Gastrocnemius medialis (tissue), 4 donors: ENCODE measurements around the gene TRAF7. TPM values are rescaled to one million over a fixed set of nuclear protein-coding genes. Genes with fewer than 3 reads are reported as not detected.
A peak's percentile ranks its signal among the peaks of the same experiment; 100 is the strongest.

ENCODE experiments used
- ATAC-seq, 2 donors: fragments of 150-250 bp; one replicate each; pipeline ENCODE4 v1.9.1; 2016
- DNase-seq, 2 donors: peaks; one replicate each; pipeline ENCODE4 v3.0.0-alpha.2; 2019
- H3K27ac ChIP-seq, 4 donors: fragments of 200-600 bp; sonication (generic); 1 replicate in 1 of 4; 2 replicates in 3 of 4; pipeline ENCODE4 v1.5.1; 2016 to 2018; ENCODE audit warnings: mild to moderate bottlenecking in 2 of 4, moderate library complexity in 1 of 4
- H3K27me3 ChIP-seq, 3 donors: fragments of 200-600 bp; sonication (generic) in 2 of 3; 1 replicate in 1 of 3; 2 replicates in 2 of 3; pipeline versions ENCODE4 v1.5.1 to v1.6.0; 2016 to 2019; ENCODE audit warnings: mild to moderate bottlenecking in 1 of 3, moderate library complexity in 1 of 3
- H3K36me3 ChIP-seq, 2 donors: fragments of 200-600 bp; sonication (generic) in 1 of 2; one replicate each; pipeline ENCODE4 v1.5.1; 2017 to 2018
- H3K4me1 ChIP-seq, 2 donors: fragments of 200-600 bp; sonication (generic) in 1 of 2; one replicate each; pipeline ENCODE4 v1.5.1; 2016 to 2017; ENCODE audit warnings: mild to moderate bottlenecking in 2 of 2
- H3K4me3 ChIP-seq, 4 donors: fragments of 200-600 bp; sonication (generic) in 3 of 4; 1 replicate in 1 of 4; 2 replicates in 3 of 4; pipeline ENCODE4 v1.5.1; 2016 to 2019; ENCODE audit warnings: mild to moderate bottlenecking in 2 of 4
- H3K9me3 ChIP-seq, 3 donors: fragments of 200-600 bp; sonication (generic) in 2 of 3; 1 replicate in 1 of 3; 2 replicates in 2 of 3; pipeline ENCODE4 v1.5.1; 2016 to 2019
- POLR2A ChIP-seq, 2 donors: fragments of 450-650 bp; IDR thresholded peaks; one replicate each; pipeline ENCODE4 v1.6.1; 2017; ENCODE audit warnings: antibody characterized with exemption in 2 of 2, mild to moderate bottlenecking in 2 of 2, moderate library complexity in 2 of 2
- in situ Hi-C, 4 donors: fragments of 200-750 bp; cut with MboI; loops; one replicate each; pipeline versions ENCODE4 v1.15.0 to v1.8.0; 2017; ENCODE audit warnings: low sequenced_read_pairs in 4 of 4
- intact Hi-C: fragments of 100-400 bp; cut with DNase I; formaldehyde crosslinking; loops from one replicate; pipeline ENCODE4 v1.15.1; 2023; ENCODE audit warnings: low total_unique reads
- total RNA-seq, 4 donors: library from RNA; depleted of rRNA; stranded (reverse); fragments of >200 nt; gene quantifications; one replicate each; pipeline versions ENCODE4 v1.1.0 to v1.2.3, GENCODE V29; 2016
- TF ChIP-seq, protein P1 (sequence below), 5 experiments: fragments of 450-650 bp in 3 of 5; fragments of 200-600 bp in 2 of 5; sonication (generic) in 2 of 5; IDR thresholded peaks in 4 of 5; conservative IDR thresholded peaks in 1 of 5; 1 replicate in 4 of 5; 2 replicates in 1 of 5; pipeline ENCODE4 v1.5.1; 2016 to 2019; ENCODE audit warnings: antibody characterized with exemption in 5 of 5, mild to moderate bottlenecking in 3 of 5, moderate library complexity in 3 of 5

Gene TRAF7
- total RNA-seq, 4 donors from 2014 or later, result 39.5 to 71.4 (median 55.9) TPM

DNA sequence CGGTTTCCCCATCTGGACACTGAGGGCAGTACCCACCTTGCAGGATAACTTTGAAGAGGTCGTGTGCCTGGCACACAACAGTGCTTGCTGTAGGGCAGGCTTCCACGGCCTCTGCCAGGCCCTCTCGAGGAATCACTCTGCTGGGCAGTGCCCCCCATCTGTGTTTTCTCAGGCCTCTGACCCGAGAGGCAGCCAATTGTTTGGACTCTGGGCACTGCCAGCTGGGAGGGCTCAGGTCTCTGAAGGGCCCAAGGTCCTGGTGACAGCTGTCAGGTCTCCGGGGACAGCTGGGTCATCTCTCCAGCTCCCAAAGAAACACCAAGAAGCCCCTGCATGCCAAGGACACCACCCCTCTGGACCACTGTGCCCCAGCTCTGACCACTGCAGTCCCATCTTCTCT lies 8.2 kb upstream of the TRAF7 start:
- H3K27me3 ChIP-seq, result no peaks in the 10 kb centered on the region
- H3K9me3 ChIP-seq, result no peaks in the 10 kb centered on the region
- peak overlapping the region in 3 of 4 donors; percentile 58 to 68 (median 62) for H3K4me3 ChIP-seq
- DNase-seq (no peak), ATAC-seq (no peak)
- in situ Hi-C loops (loop anchor here in 1 of 4 donors (10.0 kb wide), 1 partner anchor 133 kb away; the partner anchor contains the start of gene NPW), intact Hi-C loops (no loop called here)
- H3K27ac ChIP-seq, result peak overlapping the region; percentile 90 to 100 (median 96)
- H3K36me3 ChIP-seq, result no peaks in the 10 kb centered on the region
- H3K4me1 ChIP-seq, result peaks cover 28 to 36% of the 10 kb centered on the region in 2 donors
- TF ChIP-seq POLR2A (IDR thresholded peaks at IDR 0.05), result no peak
- TF ChIP-seq, protein P1, sequence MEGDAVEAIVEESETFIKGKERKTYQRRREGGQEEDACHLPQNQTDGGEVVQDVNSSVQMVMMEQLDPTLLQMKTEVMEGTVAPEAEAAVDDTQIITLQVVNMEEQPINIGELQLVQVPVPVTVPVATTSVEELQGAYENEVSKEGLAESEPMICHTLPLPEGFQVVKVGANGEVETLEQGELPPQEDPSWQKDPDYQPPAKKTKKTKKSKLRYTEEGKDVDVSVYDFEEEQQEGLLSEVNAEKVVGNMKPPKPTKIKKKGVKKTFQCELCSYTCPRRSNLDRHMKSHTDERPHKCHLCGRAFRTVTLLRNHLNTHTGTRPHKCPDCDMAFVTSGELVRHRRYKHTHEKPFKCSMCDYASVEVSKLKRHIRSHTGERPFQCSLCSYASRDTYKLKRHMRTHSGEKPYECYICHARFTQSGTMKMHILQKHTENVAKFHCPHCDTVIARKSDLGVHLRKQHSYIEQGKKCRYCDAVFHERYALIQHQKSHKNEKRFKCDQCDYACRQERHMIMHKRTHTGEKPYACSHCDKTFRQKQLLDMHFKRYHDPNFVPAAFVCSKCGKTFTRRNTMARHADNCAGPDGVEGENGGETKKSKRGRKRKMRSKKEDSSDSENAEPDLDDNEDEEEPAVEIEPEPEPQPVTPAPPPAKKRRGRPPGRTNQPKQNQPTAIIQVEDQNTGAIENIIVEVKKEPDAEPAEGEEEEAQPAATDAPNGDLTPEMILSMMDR (IDR thresholded peaks at IDR 0.05 in 4 of 5, conservative IDR thresholded peaks at IDR 0.05 in 1 of 5), result no peak

DNA sequence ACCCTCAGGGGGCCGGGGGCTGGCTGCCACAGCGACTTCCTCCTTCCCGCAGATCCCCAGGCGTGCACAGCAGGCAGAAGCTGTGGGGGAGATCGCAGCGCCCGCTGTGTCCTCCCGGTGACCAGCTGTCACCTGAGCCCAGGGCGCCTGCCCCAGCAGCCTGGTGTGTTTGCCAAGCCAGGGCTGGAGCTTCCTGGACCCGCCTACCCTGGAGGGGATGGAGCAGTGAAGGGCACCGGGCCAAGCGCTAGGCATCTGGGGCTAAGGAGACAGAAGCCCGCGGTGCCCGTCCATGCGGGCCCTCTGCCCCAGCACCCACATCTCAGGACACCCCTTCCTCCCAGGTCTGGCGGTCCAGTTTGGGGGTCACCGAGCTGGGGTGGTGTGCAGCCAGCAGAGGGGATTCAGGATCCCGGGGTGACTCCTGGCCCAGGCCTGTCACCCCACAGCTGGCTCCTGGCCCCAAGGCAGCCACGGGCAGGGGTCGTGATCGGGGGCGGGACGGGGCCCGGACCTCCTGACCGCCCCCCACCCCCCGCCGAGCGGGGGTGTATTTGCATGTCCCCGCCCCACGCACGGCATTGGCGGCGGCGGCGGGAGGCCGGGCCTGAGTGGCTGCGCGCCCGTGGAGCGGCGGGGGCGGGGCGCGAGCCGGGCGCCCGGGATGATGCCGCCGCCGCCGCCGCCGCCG lies 7.5 kb upstream of the TRAF7 start, which contains the start of gene RAB26:
RAB26 (plus strand) TSS at position 645 of the 691 bp plus-strand sequence. CDS start 159 bp downstream, outside the sequence.
- Histone ChIP-seq H3K27ac (peak within 1 kb of the TSS; percentile 90 to 100 (median 96)), H3K9me3 (no peaks in the 10 kb centered on the region), H3K4me1 (peaks cover 35 to 44% of the 10 kb centered on the region in 2 donors), H3K27me3 (no peaks in the 10 kb centered on the region), H3K4me3 (peak within 1 kb of the TSS; percentile 57 to 68 (median 60)), H3K36me3 (no peaks in the 10 kb centered on the region)
- ATAC-seq (peak; percentile 91 to 92), DNase-seq (peak; percentile 89 to 94)
- in situ Hi-C loops (loop anchor here in 1 of 4 donors (10.0 kb wide), 1 partner anchor 133 kb away; the partner anchor contains the start of gene NPW), intact Hi-C loops (loop anchor here (2.0 kb wide), 1 partner anchor 27 kb away; no protein-coding TSS in a partner anchor)
- TF ChIP-seq POLR2A (IDR thresholded peaks at IDR 0.05), result peak in 1 of 2 donors; percentile 40
- TF ChIP-seq, protein P1 (IDR thresholded peaks at IDR 0.05 in 4 of 5, conservative IDR thresholded peaks at IDR 0.05 in 1 of 5), result peak in 1 of 5 experiments; percentile 9

DNA sequence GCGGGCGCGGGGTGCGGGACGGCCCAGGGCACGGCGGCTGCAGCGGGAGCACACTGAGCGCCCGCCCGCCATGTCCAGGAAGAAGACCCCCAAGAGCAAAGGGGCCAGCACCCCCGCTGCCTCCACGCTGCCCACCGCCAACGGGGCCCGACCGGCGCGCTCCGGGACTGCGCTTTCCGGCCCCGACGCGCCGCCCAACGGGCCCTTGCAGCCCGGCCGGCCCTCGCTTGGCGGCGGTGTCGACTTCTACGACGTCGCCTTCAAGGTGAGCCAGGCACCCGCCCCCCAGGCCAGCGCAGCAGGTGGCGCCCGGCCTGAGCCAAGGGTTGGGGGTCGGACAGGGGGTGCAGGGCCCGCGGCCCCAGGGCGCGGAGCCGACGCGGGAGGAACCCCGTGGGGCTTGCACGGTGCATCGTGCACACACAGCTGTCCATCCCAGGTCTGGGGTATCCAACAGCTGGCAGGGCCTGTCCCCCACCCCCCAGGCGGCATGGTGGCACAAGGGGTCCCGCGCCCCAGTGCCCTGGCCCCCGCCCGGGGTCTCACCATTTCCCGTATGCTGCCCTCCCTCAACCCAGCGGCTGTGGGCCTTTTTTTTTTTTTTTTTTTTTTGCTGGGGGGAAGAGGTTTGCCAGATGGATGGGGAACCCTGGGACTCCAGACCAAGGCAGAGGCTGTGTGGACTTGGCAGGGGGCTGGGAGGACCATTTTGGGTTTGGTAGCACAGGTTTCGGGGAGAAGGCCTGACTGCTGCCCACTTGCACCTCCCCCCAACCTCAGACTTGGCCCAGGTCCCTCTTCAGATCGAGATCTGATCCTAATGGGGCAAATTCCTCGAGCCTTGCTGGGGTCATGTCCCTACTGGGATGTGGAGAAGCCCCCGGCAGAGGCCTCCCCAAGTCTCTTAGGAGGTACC lies 6.6 kb upstream of the TRAF7 start:
- in situ Hi-C loops, result loop anchor here in 1 of 4 donors (10.0 kb wide), 1 partner anchor 134 kb away; the partner anchor contains the start of gene NPW
- Histone ChIP-seq H3K4me3 (peak overlapping the region; percentile 30 to 57 (median 46)), H3K27ac (peak overlapping the region in 2 of 4 donors; percentile 90 to 97), H3K27me3 (no peaks in the 10 kb centered on the region), H3K9me3 (no peaks in the 10 kb centered on the region), H3K4me1 (peaks cover 43 to 51% of the 10 kb centered on the region in 2 donors), H3K36me3 (no peaks in the 10 kb centered on the region)
- ATAC-seq (no peak), DNase-seq (no peak)
- intact Hi-C loops, result loop anchor here (2.0 kb wide), 1 partner anchor 28 kb away; no protein-coding TSS in a partner anchor
- TF ChIP-seq, protein P1 (IDR thresholded peaks at IDR 0.05 in 4 of 5, conservative IDR thresholded peaks at IDR 0.05 in 1 of 5), result peak in 1 of 5 experiments; percentile 6
- TF ChIP-seq POLR2A (IDR thresholded peaks at IDR 0.05), result no peak

DNA sequence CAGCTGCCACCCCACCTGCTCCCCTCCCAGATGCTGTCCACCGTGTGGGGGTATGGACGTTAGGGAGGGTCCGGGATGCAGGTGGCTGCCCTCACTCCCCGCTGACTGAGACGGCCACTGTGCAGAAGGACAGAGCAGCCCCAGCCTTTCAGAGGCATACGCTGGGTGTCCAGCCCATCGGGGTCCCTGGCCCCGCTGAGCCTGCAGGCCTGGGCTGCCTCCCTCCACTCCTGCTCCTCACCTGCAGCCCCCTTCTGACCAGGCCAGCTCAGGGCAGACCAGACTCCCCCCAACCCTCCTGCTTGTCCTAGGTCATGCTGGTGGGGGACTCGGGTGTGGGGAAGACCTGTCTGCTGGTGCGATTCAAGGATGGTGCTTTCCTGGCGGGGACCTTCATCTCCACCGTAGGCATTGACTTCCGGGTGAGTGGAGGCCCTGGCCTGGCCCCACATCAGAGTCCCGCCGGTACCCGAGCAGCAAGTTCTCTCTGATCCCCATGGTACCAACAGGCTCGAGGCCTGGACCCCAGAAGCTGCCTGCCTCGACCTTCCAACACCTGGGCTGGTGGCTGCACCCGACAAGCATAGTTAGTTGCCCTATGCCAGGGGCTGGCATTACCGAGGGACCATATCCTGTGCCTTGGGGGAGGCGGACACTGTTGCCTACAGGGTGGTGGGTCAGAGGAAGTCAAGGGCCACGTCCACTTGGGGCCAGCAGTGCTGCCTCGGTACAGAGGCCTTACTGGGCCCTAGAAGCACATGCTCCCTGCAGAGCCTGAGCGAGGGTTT lies 5.8 kb upstream of the TRAF7 start:
- intact Hi-C loops, result loop anchor here (2.0 kb wide), 1 partner anchor 29 kb away; no protein-coding TSS in a partner anchor
- DNase-seq, result no peak

More for the DNA sequence above, 5.8 kb upstream of the TRAF7 start:
- Histone ChIP-seq H3K36me3 (no peaks in the 10 kb centered on the region), H3K4me1 (peaks cover 47 to 55% of the 10 kb centered on the region in 2 donors), H3K27me3 (no peaks in the 10 kb centered on the region), H3K27ac (no peak overlapping the region), H3K9me3 (no peaks in the 10 kb centered on the region), H3K4me3 (no peak overlapping the region)
- no peak for ATAC-seq
- in situ Hi-C loops, result loop anchor here in 1 of 4 donors (10.0 kb wide), 1 partner anchor 135 kb away; the partner anchor contains the start of gene NPW
- no peak for TF ChIP-seq POLR2A (IDR thresholded peaks at IDR 0.05)
- TF ChIP-seq, protein P1 (IDR thresholded peaks at IDR 0.05 in 4 of 5, conservative IDR thresholded peaks at IDR 0.05 in 1 of 5), result no peak
